ENCODE results near the gene GLI2.

GLI2 gene

GRCh38 chr2:120722246-120722567, 13.5 kb upstream of the GLI2 start:
- no peak for TF ChIP-seq CTCF (IDR thresholded peaks at IDR 0.05; ENCODE audit: insufficient read depth, low read length, missing control alignments)
- ChIA-PET POLR2A (no interaction called here), CTCF (interaction anchor here (1.0 to 1.4 kb wide), 2 partner anchors 11 to 27 kb away, joined by 3 to 4 read pairs; no protein-coding TSS in a partner anchor)
- DNase-seq (ENCODE audit: low read depth, low spot score): no peak
- H3K4me3 ChIP-seq (ENCODE audit: low read depth, low read length): no peak overlapping the region

- DNase-seq (ENCODE audit: low read depth, low spot score): peak; percentile 33
- CTCF ChIA-PET: interaction anchor here (0.8 kb wide), 1 partner anchor 10 kb away, joined by 3 read pairs; no protein-coding TSS in a partner anchor
- no peak for TF ChIP-seq CTCF (IDR thresholded peaks at IDR 0.05; ENCODE audit: insufficient read depth, low read length, missing control alignments)
- POLR2A ChIA-PET: no interaction called here
- H3K4me3 ChIP-seq (ENCODE audit: low read depth, low read length): no peak overlapping the region; the same call in 1 of the 2 replicates
Observed at GRCh38 chr2:120722568-120723421, 12.9 kb upstream of the GLI2 start.

- no peak for TF ChIP-seq CTCF (IDR thresholded peaks at IDR 0.05; ENCODE audit: insufficient read depth, low read length, missing control alignments)
- no peak overlapping the region for H3K4me3 ChIP-seq (ENCODE audit: low read depth, low read length)
- CTCF ChIA-PET: interaction anchor here (1.1 kb wide), 1 partner anchor 10 kb away, joined by 3 read pairs; the partner anchor contains the start of gene GLI2
- POLR2A ChIA-PET: no interaction called here
- no peak for DNase-seq (ENCODE audit: low read depth, low spot score)
Observed at GRCh38 chr2:120726245-120726644, 9.4 kb upstream of the GLI2 start.

- ChIA-PET POLR2A (interaction anchor here (1.0 kb wide), 1 partner anchor 9 kb away, joined by 3 read pairs; no protein-coding TSS in a partner anchor), CTCF (interaction anchor here (1.5 to 2.0 kb wide), 2 partner anchors 127 to 342 kb away, joined by 5 to 7 read pairs; no protein-coding TSS in a partner anchor)
- no peak overlapping the region for H3K4me3 ChIP-seq (ENCODE audit: low read depth, low read length)
- no peak for TF ChIP-seq CTCF (IDR thresholded peaks at IDR 0.05; ENCODE audit: insufficient read depth, low read length, missing control alignments)
- no peak for DNase-seq (ENCODE audit: low read depth, low spot score)
Observed at GRCh38 chr2:120729406-120730399, 6.0 kb upstream of the GLI2 start.

- no peak overlapping the region for H3K4me3 ChIP-seq (ENCODE audit: low read depth, low read length)
- no peak for TF ChIP-seq CTCF (IDR thresholded peaks at IDR 0.05; ENCODE audit: insufficient read depth, low read length, missing control alignments)
- ChIA-PET CTCF (no interaction called here), POLR2A (no interaction called here)
- no peak for DNase-seq (ENCODE audit: low read depth, low spot score)
Observed at GRCh38 chr2:120731175-120731574, 4.5 kb upstream of the GLI2 start.
